SK-N-SH treated with all-trans-retinoic acid at 6 μM for 48 hours (cell line): ENCODE results near the gene ATP6V1F.

Experiments
- ATAC-seq: fragments of 200-7000 bp; cut with Tn5 transposase; 3 replicates; pipeline ENCODE4 v1.9.1; 2020; ENCODE audit warnings: mild to moderate bottlenecking, moderate library complexity
- ARNTL ChIP-seq: fragments of 450-650 bp; formaldehyde crosslinking; IDR thresholded peaks from 2 replicates; pipeline ENCODE4 v1.5.0; 2020; ENCODE audit warnings: low read depth, mild to moderate bottlenecking, moderate library complexity, borderline replicate concordance
- ESRRG ChIP-seq: fragments of 250-450 bp; sonication (Bioruptor Pico); IDR thresholded peaks from 2 replicates; pipeline ENCODE4 v1.6.1; 2021; ENCODE audit warnings: mild to moderate bottlenecking
- ISL1 ChIP-seq: fragments of 250-450 bp; sonication (Bioruptor Pico); IDR thresholded peaks from 2 replicates; pipeline ENCODE4 v2.1.2; 2022; ENCODE audit warnings: mild to moderate bottlenecking, moderate library complexity
- OSR1 ChIP-seq: fragments of 250-450 bp; sonication (Bioruptor Pico); IDR thresholded peaks from 2 replicates; pipeline ENCODE4 v1.8.0; 2022; ENCODE audit warnings: moderate library complexity, mild to moderate bottlenecking, inconsistent platforms
- PPARA ChIP-seq: fragments of 250-450 bp; sonication (Bioruptor Pico); IDR thresholded peaks from 2 replicates; pipeline ENCODE4 v1.5.0; 2020; ENCODE audit warnings: mild to moderate bottlenecking, borderline replicate concordance
- RARB ChIP-seq: fragments of 250-450 bp; sonication (Bioruptor Pico); IDR thresholded peaks from 2 replicates; pipeline ENCODE4 v1.8.0; 2021; ENCODE audit warnings: mild to moderate bottlenecking, moderate library complexity
- TOX ChIP-seq: fragments of 250-450 bp; sonication (Bioruptor Pico); IDR thresholded peaks from 2 replicates; pipeline ENCODE4 v1.8.0; 2021; ENCODE audit warnings: mild to moderate bottlenecking, moderate library complexity, borderline replicate concordance
- ZC3H10 ChIP-seq: fragments of 250-450 bp; sonication (Bioruptor Pico); IDR thresholded peaks from 2 replicates; pipeline ENCODE4 v1.5.1; 2021; ENCODE audit warnings: mild to moderate bottlenecking, moderate library complexity
- ZFP3 ChIP-seq: fragments of 250-450 bp; sonication (Bioruptor Pico); IDR thresholded peaks from 2 replicates; pipeline ENCODE4 v1.5.0; 2020; ENCODE audit warnings: mild to moderate bottlenecking, moderate library complexity
- ZNF565 ChIP-seq: fragments of 450-650 bp; formaldehyde crosslinking; conservative IDR thresholded peaks from 2 replicates; pipeline ENCODE4 v1.5.0; 2020; ENCODE audit warnings: low read depth, mild to moderate bottlenecking, moderate library complexity
- ZNF70 ChIP-seq: fragments of 450-650 bp; formaldehyde crosslinking; IDR thresholded peaks from 2 replicates; pipeline ENCODE4 v1.5.0; 2020; ENCODE audit warnings: mild to moderate bottlenecking, moderate library complexity
- ZNF8 ChIP-seq: fragments of 450-650 bp; formaldehyde crosslinking; IDR thresholded peaks from 2 replicates; pipeline ENCODE4 v1.5.0; 2020; ENCODE audit warnings: mild to moderate bottlenecking, moderate library complexity
- TF ChIP-seq, protein P1 (sequence below): fragments of 250-450 bp; sonication (Bioruptor Pico); IDR thresholded peaks from 2 replicates; pipeline ENCODE4 v1.5.0; 2020; ENCODE audit warnings: mild to moderate bottlenecking, moderate library complexity
- TF ChIP-seq, protein P2 (sequence below): fragments of 250-450 bp; sonication (Bioruptor Pico); IDR thresholded peaks from 2 replicates; pipeline ENCODE4 v1.8.0; 2021; ENCODE audit warnings: low read depth, mild to moderate bottlenecking, moderate library complexity, borderline replicate concordance
- TF ChIP-seq, protein P3 (sequence below): fragments of 250-450 bp; sonication (Bioruptor Pico); IDR thresholded peaks from 2 replicates; pipeline ENCODE4 v1.5.1; 2021; ENCODE audit warnings: mild to moderate bottlenecking, moderate library complexity
- TF ChIP-seq, protein P4 (sequence below): fragments of 250-450 bp; sonication (Bioruptor Pico); IDR thresholded peaks from 2 replicates; pipeline ENCODE4 v1.8.0; 2020; ENCODE audit warnings: mild to moderate bottlenecking, moderate library complexity, borderline replicate concordance

ATP6V1F gene

DNA sequence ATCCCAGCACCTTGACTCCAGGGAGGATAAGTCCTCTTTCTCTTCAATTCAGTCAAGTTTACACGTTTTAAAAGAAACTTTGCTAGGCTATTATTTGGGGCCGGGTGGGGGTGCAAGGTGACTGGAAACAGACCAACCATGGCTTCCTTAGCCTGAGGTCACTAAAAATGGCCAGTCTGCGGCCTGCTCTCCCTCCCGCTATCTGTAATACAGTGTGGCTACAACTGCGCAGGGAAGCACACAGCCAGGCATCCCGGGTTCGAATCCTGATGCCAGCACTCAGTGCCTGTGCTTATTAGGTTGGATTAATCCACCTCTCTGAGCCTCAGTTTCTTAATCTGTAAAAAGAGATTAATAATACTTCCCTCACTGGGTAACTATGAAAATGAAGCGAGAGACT lies 19.5 kb downstream of the ATP6V1F start:
- no peak for ATAC-seq
- TF ChIP-seq ZNF565 (CRISPR knock-in tag) (no peak), ESRRG (CRISPR knock-in tag) (no peak), TOX (CRISPR knock-in tag) (no peak), ZNF70 (no peak), ISL1 (CRISPR knock-in tag) (no peak), OSR1 (CRISPR knock-in tag) (no peak), ZFP3 (no peak), ARNTL (CRISPR knock-in tag) (no peak), ZC3H10 (CRISPR knock-in tag) (no peak), RARB (CRISPR knock-in tag) (no peak), PPARA (no peak), ZNF8 (CRISPR knock-in tag) (no peak)
- TF ChIP-seq, protein P1, sequence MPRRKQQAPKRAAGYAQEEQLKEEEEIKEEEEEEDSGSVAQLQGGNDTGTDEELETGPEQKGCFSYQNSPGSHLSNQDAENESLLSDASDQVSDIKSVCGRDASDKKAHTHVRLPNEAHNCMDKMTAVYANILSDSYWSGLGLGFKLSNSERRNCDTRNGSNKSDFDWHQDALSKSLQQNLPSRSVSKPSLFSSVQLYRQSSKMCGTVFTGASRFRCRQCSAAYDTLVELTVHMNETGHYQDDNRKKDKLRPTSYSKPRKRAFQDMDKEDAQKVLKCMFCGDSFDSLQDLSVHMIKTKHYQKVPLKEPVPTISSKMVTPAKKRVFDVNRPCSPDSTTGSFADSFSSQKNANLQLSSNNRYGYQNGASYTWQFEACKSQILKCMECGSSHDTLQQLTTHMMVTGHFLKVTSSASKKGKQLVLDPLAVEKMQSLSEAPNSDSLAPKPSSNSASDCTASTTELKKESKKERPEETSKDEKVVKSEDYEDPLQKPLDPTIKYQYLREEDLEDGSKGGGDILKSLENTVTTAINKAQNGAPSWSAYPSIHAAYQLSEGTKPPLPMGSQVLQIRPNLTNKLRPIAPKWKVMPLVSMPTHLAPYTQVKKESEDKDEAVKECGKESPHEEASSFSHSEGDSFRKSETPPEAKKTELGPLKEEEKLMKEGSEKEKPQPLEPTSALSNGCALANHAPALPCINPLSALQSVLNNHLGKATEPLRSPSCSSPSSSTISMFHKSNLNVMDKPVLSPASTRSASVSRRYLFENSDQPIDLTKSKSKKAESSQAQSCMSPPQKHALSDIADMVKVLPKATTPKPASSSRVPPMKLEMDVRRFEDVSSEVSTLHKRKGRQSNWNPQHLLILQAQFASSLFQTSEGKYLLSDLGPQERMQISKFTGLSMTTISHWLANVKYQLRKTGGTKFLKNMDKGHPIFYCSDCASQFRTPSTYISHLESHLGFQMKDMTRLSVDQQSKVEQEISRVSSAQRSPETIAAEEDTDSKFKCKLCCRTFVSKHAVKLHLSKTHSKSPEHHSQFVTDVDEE (CRISPR knock-in tag): no peak
- TF ChIP-seq, protein P2, sequence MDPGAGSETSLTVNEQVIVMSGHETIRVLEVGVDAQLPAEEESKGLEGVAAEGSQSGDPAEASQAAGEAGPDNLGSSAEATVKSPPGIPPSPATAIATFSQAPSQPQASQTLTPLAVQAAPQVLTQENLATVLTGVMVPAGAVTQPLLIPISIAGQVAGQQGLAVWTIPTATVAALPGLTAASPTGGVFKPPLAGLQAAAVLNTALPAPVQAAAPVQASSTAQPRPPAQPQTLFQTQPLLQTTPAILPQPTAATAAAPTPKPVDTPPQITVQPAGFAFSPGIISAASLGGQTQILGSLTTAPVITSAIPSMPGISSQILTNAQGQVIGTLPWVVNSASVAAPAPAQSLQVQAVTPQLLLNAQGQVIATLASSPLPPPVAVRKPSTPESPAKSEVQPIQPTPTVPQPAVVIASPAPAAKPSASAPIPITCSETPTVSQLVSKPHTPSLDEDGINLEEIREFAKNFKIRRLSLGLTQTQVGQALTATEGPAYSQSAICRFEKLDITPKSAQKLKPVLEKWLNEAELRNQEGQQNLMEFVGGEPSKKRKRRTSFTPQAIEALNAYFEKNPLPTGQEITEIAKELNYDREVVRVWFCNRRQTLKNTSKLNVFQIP (CRISPR knock-in tag): no peak
- TF ChIP-seq, protein P3, sequence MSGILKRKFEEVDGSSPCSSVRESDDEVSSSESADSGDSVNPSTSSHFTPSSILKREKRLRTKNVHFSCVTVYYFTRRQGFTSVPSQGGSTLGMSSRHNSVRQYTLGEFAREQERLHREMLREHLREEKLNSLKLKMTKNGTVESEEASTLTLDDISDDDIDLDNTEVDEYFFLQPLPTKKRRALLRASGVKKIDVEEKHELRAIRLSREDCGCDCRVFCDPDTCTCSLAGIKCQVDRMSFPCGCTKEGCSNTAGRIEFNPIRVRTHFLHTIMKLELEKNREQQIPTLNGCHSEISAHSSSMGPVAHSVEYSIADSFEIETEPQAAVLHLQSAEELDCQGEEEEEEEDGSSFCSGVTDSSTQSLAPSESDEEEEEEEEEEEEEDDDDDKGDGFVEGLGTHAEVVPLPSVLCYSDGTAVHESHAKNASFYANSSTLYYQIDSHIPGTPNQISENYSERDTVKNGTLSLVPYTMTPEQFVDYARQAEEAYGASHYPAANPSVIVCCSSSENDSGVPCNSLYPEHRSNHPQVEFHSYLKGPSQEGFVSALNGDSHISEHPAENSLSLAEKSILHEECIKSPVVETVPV (CRISPR knock-in tag): no peak
- TF ChIP-seq, protein P4, sequence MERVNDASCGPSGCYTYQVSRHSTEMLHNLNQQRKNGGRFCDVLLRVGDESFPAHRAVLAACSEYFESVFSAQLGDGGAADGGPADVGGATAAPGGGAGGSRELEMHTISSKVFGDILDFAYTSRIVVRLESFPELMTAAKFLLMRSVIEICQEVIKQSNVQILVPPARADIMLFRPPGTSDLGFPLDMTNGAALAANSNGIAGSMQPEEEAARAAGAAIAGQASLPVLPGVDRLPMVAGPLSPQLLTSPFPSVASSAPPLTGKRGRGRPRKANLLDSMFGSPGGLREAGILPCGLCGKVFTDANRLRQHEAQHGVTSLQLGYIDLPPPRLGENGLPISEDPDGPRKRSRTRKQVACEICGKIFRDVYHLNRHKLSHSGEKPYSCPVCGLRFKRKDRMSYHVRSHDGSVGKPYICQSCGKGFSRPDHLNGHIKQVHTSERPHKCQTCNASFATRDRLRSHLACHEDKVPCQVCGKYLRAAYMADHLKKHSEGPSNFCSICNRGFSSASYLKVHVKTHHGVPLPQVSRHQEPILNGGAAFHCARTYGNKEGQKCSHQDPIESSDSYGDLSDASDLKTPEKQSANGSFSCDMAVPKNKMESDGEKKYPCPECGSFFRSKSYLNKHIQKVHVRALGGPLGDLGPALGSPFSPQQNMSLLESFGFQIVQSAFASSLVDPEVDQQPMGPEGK (CRISPR knock-in tag): no peak

DNA sequence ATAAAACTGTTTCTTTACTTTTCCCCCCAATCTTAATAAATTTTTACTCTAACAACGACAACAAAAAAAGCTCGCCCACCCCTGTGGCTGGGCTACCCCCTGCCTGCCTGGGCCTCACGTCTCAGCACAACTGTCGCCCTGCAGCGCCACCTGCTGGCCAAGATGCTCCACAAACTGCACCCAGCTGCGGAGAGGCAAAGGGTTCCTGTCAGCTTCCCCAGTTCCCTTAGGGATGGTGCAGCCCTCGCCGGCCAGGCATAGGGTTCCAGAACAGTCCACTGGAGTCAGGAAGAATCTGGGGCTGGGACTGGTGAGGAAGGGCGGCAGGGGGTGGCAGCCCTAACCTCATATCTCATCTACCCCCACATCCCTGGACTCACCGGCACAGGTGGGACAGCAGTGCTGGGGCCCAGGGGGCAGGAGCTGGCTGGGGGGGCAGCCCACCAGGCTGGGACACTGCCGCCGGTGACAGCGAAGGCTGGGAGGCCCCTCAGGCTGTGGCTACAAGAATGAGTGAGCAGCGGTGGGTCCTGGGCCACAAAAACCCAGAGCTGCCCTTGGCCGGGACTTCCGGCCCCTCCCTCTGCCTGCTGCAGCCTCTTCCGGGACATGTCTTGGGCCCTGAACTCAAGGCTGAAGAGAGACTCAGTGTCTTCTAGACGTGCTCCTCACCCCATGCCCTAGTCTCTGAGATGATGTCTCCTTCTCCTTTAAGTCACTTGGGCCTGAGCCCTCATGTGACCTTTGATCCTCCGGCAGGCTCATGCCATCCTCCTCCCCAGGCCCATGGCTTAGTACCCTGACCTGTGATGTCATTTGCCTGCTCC lies 21.2 kb downstream of the ATP6V1F start:
- TF ChIP-seq, protein P2 (CRISPR knock-in tag): no peak
- TF ChIP-seq ZNF565 (CRISPR knock-in tag) (no peak), ZNF70 (no peak), RARB (CRISPR knock-in tag) (no peak)
- ATAC-seq: peak; percentile 71

DNA sequence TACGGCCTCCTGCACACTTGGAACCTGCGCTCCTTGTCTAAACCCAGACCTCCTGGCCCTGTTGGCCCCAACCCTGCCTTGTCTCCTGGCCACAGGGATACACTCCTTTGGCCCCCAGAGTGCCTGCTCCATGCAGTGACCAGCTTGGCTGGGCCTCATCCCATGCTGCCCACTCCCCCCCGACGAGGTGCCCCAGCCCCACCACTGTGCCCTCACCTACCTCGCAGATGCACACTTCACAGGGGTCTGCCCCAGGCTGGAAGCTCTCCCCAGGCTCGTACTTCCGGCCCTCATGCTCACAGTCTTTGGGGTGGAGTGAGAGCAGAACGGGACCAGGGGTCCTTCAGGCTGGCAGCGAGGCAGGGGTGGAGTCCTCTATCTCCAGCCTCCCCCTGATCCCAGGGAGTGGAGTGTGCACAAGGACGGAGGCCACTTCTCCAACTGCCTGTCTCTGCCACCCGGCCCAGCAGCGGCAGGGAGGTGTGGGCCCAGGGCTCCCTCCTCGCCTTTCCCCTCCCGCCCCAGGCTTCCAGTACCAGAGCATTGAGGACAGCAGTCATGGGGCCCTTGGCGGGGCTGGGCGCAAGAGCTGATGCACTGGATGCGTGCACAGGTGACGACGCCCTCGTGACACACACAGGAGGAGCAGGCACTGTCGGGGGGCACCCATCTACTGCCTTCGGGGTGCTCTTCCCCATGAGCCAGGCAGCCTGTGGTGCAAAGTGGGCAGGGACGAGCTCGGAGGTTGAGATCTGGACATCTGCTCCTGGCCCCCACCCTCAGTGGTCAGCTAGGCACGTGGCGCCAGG lies 22.1 kb downstream of the ATP6V1F start:
- ATAC-seq: no peak
- no peak for TF ChIP-seq RARB (CRISPR knock-in tag)
- TF ChIP-seq, protein P1 (CRISPR knock-in tag): no peak
